ENCODE data around the gene PIK3C2G. TPM values are rescaled to one million over a fixed set of nuclear protein-coding genes. Genes with fewer than 3 reads are reported as not detected.

PIK3C2G gene
- total RNA-seq, 1 donor from 2014 or later: 1.4 TPM

DNA sequence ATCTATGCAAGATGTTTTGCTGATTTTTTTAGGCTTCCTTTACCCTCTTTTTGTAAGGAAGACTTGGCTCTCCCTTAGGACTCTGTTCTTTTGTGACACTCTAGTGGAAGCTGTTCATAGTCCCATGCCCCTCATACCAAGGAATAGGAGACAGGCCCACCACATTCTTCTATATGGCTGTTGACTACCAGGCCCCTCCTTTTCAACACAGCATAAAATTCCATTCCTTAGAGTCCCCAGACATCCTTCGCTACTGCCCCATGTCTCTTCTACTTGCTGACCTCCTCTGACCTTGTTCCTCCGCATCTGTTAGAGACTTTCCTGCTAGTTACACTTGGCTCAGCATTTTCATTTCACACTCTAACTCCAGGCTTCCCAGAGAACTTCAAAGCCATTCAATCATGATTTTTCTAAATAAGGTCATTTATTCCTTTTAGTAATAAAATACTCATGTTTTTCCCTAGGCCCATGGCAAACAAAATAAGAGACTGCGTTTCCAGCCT lies 9.7 kb downstream of the PIK3C2G start:
- DNase-seq (ENCODE audit: low spot score): no peak

DNA sequence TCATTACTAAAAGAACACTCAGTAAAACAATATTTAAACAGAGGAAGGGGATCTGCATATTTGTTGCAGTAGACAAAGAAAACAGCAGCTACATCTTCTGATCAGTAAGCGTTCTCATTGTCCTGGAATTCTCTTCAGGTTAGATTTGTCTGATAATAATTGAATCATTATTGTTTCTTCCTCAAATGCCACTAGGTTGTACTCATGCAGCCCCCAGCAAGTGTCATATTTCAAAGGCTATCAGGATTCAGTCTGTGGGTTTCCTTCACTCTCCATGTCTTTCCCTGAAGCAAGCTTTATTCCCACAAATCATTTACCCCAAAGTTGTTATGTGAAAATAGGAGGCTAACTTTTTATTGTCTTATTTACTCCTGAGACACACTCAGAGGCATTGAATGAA lies 14.7 kb downstream of the PIK3C2G start:
- no peak for DNase-seq (ENCODE audit: low spot score)

DNA sequence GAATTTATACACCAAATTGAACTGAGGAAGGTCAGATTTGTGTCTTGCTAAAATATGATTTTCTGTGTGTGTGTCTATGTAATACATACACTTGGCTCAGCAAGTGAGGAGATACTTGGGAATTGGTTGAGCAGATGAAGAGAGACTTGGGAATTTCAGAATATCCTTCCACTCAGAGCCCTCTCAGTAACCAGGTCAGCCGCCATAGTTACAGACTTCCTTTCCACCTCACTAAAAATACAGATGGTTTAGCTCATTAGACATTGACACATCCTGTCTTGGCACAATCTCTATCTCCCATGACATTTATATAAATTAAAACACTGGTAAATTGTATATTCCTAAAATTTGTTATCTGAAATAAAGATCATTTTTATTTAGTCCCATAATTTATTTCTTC lies 15.9 kb downstream of the PIK3C2G start:
- DNase-seq (ENCODE audit: low spot score): no peak

DNA sequence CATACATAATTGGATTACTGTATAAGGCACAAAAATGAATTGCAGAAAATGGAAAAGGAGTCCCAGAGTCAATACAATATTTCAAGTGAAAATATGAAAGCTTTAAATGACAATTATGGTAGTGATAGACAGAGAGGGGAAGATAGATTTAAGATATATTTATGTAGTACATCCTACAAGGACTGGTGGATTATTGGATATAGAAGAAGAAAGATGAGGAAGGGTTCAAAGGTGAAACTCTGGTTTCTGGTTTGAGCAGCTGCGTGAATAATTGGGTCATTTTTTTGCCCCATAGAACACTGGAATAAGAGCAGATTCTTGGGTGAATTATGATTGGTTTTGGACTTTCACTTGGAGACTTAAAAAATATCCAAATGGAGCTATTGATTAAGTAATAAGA lies 19.4 kb downstream of the PIK3C2G start:
- DNase-seq (ENCODE audit: low spot score): no peak

GRCh38 chr12:18281941-18282340 lies 20.6 kb downstream of the PIK3C2G start:
- DNase-seq (ENCODE audit: low spot score): no peak

DNA sequence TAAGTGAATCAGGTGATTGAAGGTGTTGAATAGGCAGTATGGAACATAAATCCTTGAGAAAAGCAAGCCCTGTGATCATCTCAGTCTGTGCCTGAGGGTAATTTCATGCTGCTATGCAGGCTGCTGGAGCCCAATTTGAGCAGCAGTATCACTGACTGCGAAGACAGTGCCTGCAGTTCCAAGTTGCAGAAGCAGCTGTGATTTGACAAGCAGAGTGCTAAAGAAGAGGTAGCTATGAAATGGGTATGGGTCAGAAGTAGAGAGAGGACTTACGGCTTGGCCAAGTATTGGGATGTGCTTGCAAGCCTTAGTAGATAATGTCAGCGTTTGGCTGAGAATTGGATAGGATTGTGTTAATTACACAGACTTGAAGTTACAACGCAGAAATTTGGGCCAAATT lies 22.5 kb downstream of the PIK3C2G start:
- DNase-seq (ENCODE audit: low spot score): no peak

DNA sequence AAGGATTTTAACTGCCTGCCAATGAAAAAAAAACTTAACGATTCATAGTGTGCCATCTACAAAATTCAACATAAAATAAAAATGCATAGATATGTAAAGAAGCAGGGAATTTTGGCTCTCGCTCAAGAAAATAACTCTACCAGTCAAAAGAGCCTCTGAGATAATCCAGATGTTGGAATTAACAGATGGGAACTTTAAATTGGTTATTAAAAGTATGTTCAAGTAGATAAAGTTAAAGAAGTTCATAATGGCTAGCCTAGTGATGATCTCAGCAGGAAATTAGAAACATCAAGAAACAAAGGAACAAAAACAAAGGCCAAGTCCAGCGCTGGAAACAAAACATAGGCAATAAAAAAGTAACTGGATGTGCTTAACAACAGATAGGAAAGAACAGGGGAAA lies 23.1 kb downstream of the PIK3C2G start:
- DNase-seq (ENCODE audit: low spot score): no peak

GRCh38 chr12:18285161-18285560 lies 23.8 kb downstream of the PIK3C2G start:
- no peak for DNase-seq (ENCODE audit: low spot score)

GRCh38 chr12:18290386-18290785 lies 29.1 kb downstream of the PIK3C2G start:
- DNase-seq (ENCODE audit: low spot score): no peak

GRCh38 chr12:18294889-18295288 lies 33.6 kb downstream of the PIK3C2G start:
- DNase-seq (ENCODE audit: low spot score): no peak

DNA sequence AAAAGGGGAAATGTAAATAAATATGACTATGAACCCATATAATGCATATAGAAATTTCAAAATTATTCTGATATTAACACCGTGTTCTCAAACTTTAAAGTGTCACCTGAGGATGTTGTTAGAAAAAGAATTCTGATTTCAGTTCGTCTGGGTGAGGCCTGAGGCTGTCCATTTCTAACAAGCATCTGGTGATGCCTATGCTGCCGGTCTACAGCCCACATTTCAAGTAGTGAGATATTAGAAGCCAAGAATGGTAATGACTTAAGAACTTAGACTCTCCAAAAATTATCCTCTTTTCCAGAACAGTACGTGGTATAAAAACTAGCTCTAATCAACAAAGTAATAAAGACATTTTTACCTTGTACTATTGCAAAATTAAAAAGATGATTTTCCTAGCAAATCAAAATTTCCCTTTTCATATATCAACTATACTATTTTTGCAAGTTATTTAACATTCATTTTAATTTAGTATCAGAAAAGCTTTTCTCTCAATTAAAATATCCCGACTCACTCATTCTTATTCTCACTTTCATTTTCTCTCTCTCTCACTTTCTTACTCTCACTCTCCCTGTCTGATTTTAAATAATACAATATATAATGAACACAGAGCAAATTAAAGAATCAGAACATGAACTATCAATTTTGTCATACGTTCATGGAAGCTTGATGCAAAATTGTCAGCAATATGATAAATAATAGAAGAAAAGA lies 35.0 kb downstream of the PIK3C2G start:
- DNase-seq (ENCODE audit: low spot score): no peak

- DNase-seq (ENCODE audit: low spot score): no peak
Measured at GRCh38 chr12:18296909-18297280, 35.6 kb downstream of the PIK3C2G start.

GRCh38 chr12:18297902-18298301 lies 36.6 kb downstream of the PIK3C2G start:
- no peak for DNase-seq (ENCODE audit: low spot score)

- no peak for DNase-seq (ENCODE audit: low spot score)
Measured at GRCh38 chr12:18302809-18303430, 41.6 kb downstream of the PIK3C2G start.

- no peak for DNase-seq (ENCODE audit: low spot score)
Measured at GRCh38 chr12:18304609-18305008, 43.3 kb downstream of the PIK3C2G start.

- DNase-seq (ENCODE audit: low spot score): no peak
Measured at GRCh38 chr12:18306311-18306710, 45.0 kb downstream of the PIK3C2G start.

- no peak for DNase-seq (ENCODE audit: low spot score)
Measured at GRCh38 chr12:18313306-18313705, 52.0 kb downstream of the PIK3C2G start.

GRCh38 chr12:18320036-18320617 lies 58.8 kb downstream of the PIK3C2G start:
- no peak for DNase-seq (ENCODE audit: low spot score)

- DNase-seq (ENCODE audit: low spot score): no peak
Measured at GRCh38 chr12:18320976-18321375, 59.7 kb downstream of the PIK3C2G start.

GRCh38 chr12:18323159-18323558 lies 61.8 kb downstream of the PIK3C2G start:
- DNase-seq (ENCODE audit: low spot score): no peak

DNA sequence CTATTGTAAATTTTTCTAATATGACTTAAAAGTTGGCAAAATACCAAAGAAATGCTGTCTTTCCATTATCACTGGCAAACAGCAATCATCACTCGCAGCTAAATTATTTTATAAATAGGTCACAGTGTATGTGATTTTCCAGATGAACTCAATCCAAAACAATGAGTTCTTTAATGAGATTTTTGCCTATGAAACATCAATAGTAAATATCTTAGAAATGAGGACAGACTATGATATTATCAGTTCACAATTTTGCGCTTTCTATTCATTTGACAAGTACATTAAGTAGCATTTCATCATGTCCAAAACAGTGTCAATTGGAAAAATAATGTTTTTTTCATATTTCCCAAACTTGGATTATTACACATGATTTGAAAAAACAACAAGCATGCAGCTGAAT lies 65.7 kb downstream of the PIK3C2G start:
- no peak for DNase-seq (ENCODE audit: low spot score)

- no peak for DNase-seq (ENCODE audit: low spot score)
Measured at GRCh38 chr12:18332173-18332572, 70.9 kb downstream of the PIK3C2G start.

DNA sequence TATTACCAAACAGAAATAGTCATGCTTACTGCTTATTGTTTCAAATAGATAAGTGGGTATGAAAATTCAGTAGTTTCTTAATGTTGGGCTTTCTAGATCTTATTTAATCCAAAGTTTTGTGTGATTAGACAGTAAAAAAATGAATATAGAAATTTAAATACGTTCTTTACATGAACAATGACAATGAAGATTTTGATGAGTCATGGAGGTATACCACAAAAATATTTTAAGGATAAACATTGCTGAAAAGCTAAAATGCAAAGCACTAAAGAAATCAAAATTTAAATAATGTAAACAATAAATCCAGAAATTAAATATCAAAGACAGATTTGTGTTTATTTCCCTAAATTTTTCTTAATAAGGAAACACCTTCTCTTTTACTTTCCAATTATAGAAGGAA lies 78.3 kb downstream of the PIK3C2G start:
- DNase-seq (ENCODE audit: low spot score): no peak
